Upper lobe of left lung (tissue), 6 donors: ENCODE measurements around the gene NUP160. TPM values are rescaled to one million over a fixed set of nuclear protein-coding genes. Genes with fewer than 3 reads are reported as not detected.

Experiments used
- ATAC-seq, 2 donors: fragments of 200-7000 bp; cut with Tn5 transposase; one replicate each; pipeline ENCODE4 v1.9.1; 2022; ENCODE audit warnings: mild to moderate bottlenecking in 2 of 2, moderate library complexity in 2 of 2; ENCODE audit not compliant: low FRiP score in 2 of 2
- DNase-seq, 2 donors: peaks; one replicate each; pipeline ENCODE4 v3.0.0-alpha.2; 2019 to 2020
- H3K27ac ChIP-seq, 4 donors: fragments of 200-600 bp; sonication (generic); one replicate each; pipeline ENCODE4 v1.5.1; 2016 to 2019
- H3K27me3 ChIP-seq, 4 donors: fragments of 200-600 bp; sonication (generic); one replicate each; pipeline ENCODE4 v1.5.1; 2017 to 2019
- H3K36me3 ChIP-seq, 4 donors: fragments of 200-600 bp; sonication (generic); one replicate each; pipeline ENCODE4 v1.5.1; 2016 to 2019
- H3K4me1 ChIP-seq, 4 donors: fragments of 200-600 bp; sonication (generic); one replicate each; pipeline ENCODE4 v1.5.1; 2018 to 2019
- H3K4me3 ChIP-seq, 4 donors: fragments of 200-600 bp; sonication (generic); one replicate each; pipeline ENCODE4 v1.5.1; 2017 to 2019; ENCODE audit warnings: mild to moderate bottlenecking in 2 of 4, moderate library complexity in 1 of 4
- H3K9me3 ChIP-seq, 4 donors: fragments of 200-600 bp; sonication (generic); one replicate each; pipeline ENCODE4 v1.5.1; 2018 to 2019
- EP300 ChIP-seq, 4 donors: sonication (generic); formaldehyde crosslinking; IDR thresholded peaks; one replicate each; pipeline ENCODE4 v1.5.1; 2017; ENCODE audit warnings: antibody characterized with exemption in 4 of 4, control low read depth in 2 of 4
- POLR2A ChIP-seq, 4 donors: fragments of 450-650 bp; IDR thresholded peaks; one replicate each; pipeline ENCODE4 v1.5.1; 2016 to 2017; ENCODE audit warnings: antibody characterized with exemption in 4 of 4, mild to moderate bottlenecking in 2 of 4
- POLR2AphosphoS5 ChIP-seq, 2 donors: sonication (generic); formaldehyde crosslinking; IDR thresholded peaks; one replicate each; pipeline ENCODE4 v1.5.1; 2017; ENCODE audit warnings: antibody characterized with exemption in 2 of 2
- WGBS, 2 donors: methylation state at CpG; one replicate each; pipeline ENCODE4 v1.1.5; 2017 to 2018; 5-methylcytosine and 5-hydroxymethylcytosine counted together
- total RNA-seq, 6 donors: library from RNA; depleted of rRNA in 4 of 6; stranded (reverse); fragments of >200 nt in 4 of 6; gene quantifications; one replicate each; pipeline versions ENCODE4 v1.1.0 to v1.2.1, GENCODE V29; 2016 to 2021
- TF ChIP-seq, protein P1 (sequence below), 6 experiments: fragments of 450-650 bp in 4 of 6; fragments of 200-600 bp in 2 of 6; sonication (generic) in 2 of 6; IDR thresholded peaks; one replicate each; pipeline ENCODE4 v1.5.1; 2016 to 2019; ENCODE audit warnings: antibody characterized with exemption in 6 of 6
- donor health status: DM: no; HTN: no; CAD: no; lungs with moderate emphysema.
- donor health status: DM: no; HTN: yes; CAD: no; lungs with severe emphysema.

Gene NUP160
- total RNA-seq, 6 donors from 2014 or later = 21.5 to 46.3 (median 37.8) TPM

DNA sequence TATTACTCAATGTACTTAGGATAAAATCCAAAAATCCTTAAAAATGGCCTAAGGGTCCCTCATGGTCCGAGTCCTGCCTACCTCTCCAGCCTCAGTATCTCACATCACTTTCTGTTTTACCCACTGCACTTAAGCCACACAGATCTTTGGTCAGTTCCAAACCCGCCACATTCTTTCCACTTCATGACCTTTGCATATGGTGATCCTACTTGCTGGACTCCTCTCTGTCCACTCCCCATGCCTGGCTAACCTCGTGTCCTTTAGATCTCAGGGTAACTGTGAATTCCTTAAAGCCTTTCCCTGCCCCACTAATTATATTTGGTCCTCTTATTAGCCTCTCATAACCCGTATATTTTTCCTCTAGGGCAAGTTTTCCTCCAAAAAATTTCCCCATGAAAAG, 1.2 kb downstream of the NUP160 start:
- no peaks in the 10 kb centered on the region for H3K27me3 ChIP-seq
- DNase-seq (no peak), ATAC-seq (no peak)
- no peak for TF ChIP-seq POLR2AphosphoS5 (IDR thresholded peaks at IDR 0.05)
- no peak for TF ChIP-seq EP300 (IDR thresholded peaks at IDR 0.05)
- TF ChIP-seq, protein P1, sequence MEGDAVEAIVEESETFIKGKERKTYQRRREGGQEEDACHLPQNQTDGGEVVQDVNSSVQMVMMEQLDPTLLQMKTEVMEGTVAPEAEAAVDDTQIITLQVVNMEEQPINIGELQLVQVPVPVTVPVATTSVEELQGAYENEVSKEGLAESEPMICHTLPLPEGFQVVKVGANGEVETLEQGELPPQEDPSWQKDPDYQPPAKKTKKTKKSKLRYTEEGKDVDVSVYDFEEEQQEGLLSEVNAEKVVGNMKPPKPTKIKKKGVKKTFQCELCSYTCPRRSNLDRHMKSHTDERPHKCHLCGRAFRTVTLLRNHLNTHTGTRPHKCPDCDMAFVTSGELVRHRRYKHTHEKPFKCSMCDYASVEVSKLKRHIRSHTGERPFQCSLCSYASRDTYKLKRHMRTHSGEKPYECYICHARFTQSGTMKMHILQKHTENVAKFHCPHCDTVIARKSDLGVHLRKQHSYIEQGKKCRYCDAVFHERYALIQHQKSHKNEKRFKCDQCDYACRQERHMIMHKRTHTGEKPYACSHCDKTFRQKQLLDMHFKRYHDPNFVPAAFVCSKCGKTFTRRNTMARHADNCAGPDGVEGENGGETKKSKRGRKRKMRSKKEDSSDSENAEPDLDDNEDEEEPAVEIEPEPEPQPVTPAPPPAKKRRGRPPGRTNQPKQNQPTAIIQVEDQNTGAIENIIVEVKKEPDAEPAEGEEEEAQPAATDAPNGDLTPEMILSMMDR (IDR thresholded peaks at IDR 0.05) = no peak
- TF ChIP-seq POLR2A (IDR thresholded peaks at IDR 0.05) = no peak
- H3K27ac ChIP-seq = peak overlapping the region in 2 of 4 donors; percentile 93 to 98
- H3K9me3 ChIP-seq = no peaks in the 10 kb centered on the region
- 62 to 69% methylated on average over 4 of the region's 4 CpGs for WGBS, 2 donors
- peaks cover 5 to 38% (median 12%) of the 10 kb centered on the region in 4 donors for H3K36me3 ChIP-seq
- H3K4me1 ChIP-seq = peaks cover 38 to 53% (median 48%) of the 10 kb centered on the region in 4 donors
- peak overlapping the region in 1 of 4 donors; percentile 75 for H3K4me3 ChIP-seq

DNA sequence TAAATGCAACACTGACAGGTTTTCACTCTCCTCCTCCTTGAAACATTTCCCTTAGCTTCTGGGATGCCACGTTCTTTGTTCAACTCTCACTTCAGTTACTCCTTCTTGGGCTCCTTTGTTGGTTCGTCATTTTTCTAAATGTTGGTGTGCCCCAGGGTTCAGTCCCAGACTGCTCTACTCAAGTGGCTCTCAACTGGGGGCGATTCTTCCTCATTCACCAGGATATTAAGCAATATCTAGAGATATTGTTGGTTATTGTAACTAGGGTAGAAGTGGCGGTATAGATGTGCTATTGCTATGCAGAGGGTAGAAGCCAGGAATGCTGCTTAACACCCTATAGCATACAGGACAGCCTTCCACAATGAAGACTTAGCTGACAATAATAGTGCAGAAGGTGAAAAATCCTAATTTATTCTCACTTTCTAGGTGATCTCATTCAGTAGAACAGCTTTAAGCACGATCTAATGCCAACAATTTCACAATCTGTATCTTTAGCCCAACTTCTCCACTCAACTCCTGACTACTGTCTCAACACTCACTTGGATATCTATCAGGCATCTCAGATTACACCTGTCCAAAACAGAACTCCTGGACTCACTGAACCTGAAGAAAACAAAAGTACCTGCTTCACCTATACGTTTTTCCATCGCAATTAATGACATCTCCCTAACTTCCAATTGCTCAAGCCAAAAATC, 4.6 kb downstream of the NUP160 start:
- 35 to 62% methylated on average over 7 of the region's 7 CpGs for WGBS, 2 donors
- ATAC-seq (peak in 1 of 2 donors; percentile 39), DNase-seq (peak in 1 of 2 donors; percentile 48)
- H3K4me1 ChIP-seq = peaks cover 32 to 46% (median 42%) of the 10 kb centered on the region in 4 donors
- TF ChIP-seq, protein P1 (IDR thresholded peaks at IDR 0.05) = no peak
- TF ChIP-seq POLR2AphosphoS5 (IDR thresholded peaks at IDR 0.05) (no peak), POLR2A (IDR thresholded peaks at IDR 0.05) (no peak), EP300 (IDR thresholded peaks at IDR 0.05) (no peak)
- H3K36me3 ChIP-seq = peaks cover 8 to 73% (median 38%) of the 10 kb centered on the region in 4 donors
- no peaks in the 10 kb centered on the region for H3K9me3 ChIP-seq
- peak overlapping the region in 2 of 4 donors; percentile 22 to 63 for H3K27ac ChIP-seq
- H3K4me3 ChIP-seq = no peak overlapping the region
- no peaks in the 10 kb centered on the region for H3K27me3 ChIP-seq

DNA sequence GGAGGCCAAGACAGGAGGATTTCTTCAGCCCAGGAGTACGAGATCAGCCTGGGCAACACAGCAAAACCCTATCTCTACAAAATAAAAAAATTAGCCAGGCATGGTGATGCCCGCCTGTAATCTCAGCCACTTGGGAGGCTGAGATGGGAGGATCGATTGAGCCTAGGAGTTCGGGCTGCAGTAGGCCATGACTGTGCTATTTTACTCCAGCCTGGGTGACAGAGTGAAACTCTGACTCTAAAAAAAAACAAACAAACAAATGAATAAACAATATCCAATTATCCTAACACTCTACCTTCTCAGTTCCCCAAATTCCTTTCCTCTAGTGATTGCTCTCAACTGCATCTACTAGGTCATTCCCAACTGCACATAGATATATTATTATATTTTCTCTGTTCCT, 5.4 kb downstream of the NUP160 start:
- Histone ChIP-seq H3K36me3 (peaks cover 8 to 80% (median 43%) of the 10 kb centered on the region in 4 donors), H3K4me3 (no peak overlapping the region), H3K27me3 (no peaks in the 10 kb centered on the region), H3K27ac (peak overlapping the region in 2 of 4 donors; percentile 19 to 63), H3K4me1 (peaks cover 32 to 45% (median 42%) of the 10 kb centered on the region in 4 donors), H3K9me3 (no peaks in the 10 kb centered on the region)
- ATAC-seq (no peak), DNase-seq (no peak)
- WGBS, 2 donors = 95 to 97% methylated on average over 4 of the region's 4 CpGs
- TF ChIP-seq POLR2AphosphoS5 (IDR thresholded peaks at IDR 0.05) (no peak), EP300 (IDR thresholded peaks at IDR 0.05) (no peak), POLR2A (IDR thresholded peaks at IDR 0.05) (no peak)
- TF ChIP-seq, protein P1 (IDR thresholded peaks at IDR 0.05) = no peak

DNA sequence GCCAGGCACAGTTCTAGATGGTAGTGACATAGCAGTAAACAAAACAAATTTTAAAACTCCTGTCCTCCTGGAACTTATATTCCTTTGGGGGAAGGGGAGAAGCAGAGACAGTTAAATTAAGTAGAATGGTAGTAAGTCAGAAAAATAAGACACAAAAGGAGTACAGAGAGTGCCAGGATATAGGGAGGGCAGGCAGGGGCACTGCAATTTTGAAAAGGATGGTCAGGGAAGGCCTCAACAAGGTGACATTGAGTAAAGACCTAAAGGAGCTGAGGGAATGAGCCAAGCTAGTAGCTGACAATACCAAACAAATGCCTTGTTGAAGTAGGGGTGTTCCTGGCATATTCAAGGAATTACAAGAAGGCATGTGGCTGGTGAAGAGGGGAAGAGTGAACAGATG, 10.2 kb downstream of the NUP160 start:
- no peak overlapping the region for H3K4me3 ChIP-seq
- DNase-seq (no peak), ATAC-seq (no peak)
- no peaks in the 10 kb centered on the region for H3K9me3 ChIP-seq
- H3K4me1 ChIP-seq = peaks cover 0 to 5% (median 5%) of the 10 kb centered on the region in 4 donors
- TF ChIP-seq, protein P1 (IDR thresholded peaks at IDR 0.05) = no peak
- TF ChIP-seq POLR2A (IDR thresholded peaks at IDR 0.05) = no peak
- TF ChIP-seq EP300 (IDR thresholded peaks at IDR 0.05) = no peak
- no peak for TF ChIP-seq POLR2AphosphoS5 (IDR thresholded peaks at IDR 0.05)
- H3K36me3 ChIP-seq = peaks cover 29 to 100% (median 69%) of the 10 kb centered on the region in 4 donors
- H3K27me3 ChIP-seq = no peaks in the 10 kb centered on the region
- H3K27ac ChIP-seq = no peak overlapping the region
